Measurements from ENCODE around the gene SLIT3.

The SLIT3 gene

DNA sequence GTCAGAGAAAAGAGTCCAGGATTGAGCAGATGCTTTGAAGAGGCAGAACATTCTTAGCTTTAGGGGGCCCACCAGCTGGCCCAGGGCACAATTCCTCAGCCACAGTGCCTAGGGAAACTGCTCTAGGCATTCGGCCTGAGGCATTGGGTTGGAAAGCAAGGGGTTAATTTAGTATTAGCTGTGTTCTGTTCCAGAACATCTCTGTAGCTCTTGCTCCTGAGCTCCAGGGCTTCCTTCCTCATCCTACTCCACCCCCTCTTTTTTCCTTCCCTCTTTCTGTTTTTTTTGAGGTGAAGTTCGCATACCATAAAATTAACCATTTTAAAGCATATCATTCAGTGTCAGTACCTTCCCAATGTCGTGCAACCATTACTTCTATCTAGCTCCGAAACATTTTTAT, 647.3 kb downstream of the SLIT3 start:
- TF ChIP-seq, protein P1, sequence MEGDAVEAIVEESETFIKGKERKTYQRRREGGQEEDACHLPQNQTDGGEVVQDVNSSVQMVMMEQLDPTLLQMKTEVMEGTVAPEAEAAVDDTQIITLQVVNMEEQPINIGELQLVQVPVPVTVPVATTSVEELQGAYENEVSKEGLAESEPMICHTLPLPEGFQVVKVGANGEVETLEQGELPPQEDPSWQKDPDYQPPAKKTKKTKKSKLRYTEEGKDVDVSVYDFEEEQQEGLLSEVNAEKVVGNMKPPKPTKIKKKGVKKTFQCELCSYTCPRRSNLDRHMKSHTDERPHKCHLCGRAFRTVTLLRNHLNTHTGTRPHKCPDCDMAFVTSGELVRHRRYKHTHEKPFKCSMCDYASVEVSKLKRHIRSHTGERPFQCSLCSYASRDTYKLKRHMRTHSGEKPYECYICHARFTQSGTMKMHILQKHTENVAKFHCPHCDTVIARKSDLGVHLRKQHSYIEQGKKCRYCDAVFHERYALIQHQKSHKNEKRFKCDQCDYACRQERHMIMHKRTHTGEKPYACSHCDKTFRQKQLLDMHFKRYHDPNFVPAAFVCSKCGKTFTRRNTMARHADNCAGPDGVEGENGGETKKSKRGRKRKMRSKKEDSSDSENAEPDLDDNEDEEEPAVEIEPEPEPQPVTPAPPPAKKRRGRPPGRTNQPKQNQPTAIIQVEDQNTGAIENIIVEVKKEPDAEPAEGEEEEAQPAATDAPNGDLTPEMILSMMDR (conservative IDR thresholded peaks at IDR 0.05; ENCODE audit: low read length) = no peak
- no peak for DNase-seq (ENCODE audit: low read depth)
- H3K4me3 ChIP-seq (ENCODE audit: low read length) = no peak overlapping the region

DNA sequence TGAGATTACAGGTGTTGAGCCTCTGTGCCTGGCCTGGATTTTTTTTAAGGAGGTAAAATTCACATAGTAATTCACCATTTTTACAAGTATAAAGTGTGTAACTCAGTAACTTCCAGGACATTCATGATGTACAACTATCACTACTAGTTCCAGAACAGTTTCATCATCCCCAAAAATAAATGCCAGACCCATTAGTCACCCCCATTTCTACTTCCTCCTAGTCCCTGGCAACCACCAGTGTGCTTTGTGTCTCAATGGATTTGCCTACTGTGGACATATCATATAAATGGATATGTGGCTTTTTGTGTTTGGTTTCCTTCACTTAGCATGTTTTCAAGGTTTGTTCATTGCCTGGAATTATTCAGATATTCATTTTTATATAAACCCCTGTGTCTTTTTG, 649.3 kb downstream of the SLIT3 start:
- H3K4me3 ChIP-seq (ENCODE audit: low read length) = no peak overlapping the region
- peak; percentile 92 for DNase-seq (ENCODE audit: low read depth)
- TF ChIP-seq, protein P1 (conservative IDR thresholded peaks at IDR 0.05; ENCODE audit: low read length) = no peak

DNA sequence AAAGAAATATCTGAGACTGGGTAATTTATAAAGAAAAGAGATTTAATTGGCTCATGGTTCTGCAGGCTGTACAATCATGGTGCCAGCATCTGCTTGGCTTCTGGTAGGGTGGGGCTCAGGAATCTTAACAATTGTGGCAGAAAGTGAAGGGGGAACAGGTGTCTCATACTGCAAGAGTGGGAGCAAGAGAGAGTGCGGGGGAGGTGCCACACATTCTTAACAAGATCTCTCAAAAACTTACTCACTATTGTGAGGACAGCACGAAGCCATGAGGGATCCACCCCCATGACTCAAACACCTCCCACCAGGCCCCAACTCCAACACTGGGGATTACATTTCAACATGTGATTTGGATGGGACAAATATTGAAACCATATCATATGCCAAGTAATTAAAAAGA, 651.6 kb downstream of the SLIT3 start:
- DNase-seq (ENCODE audit: low read depth) = no peak
- no peak overlapping the region for H3K4me3 ChIP-seq (ENCODE audit: low read length)
- TF ChIP-seq, protein P1 (conservative IDR thresholded peaks at IDR 0.05; ENCODE audit: low read length) = no peak

DNA sequence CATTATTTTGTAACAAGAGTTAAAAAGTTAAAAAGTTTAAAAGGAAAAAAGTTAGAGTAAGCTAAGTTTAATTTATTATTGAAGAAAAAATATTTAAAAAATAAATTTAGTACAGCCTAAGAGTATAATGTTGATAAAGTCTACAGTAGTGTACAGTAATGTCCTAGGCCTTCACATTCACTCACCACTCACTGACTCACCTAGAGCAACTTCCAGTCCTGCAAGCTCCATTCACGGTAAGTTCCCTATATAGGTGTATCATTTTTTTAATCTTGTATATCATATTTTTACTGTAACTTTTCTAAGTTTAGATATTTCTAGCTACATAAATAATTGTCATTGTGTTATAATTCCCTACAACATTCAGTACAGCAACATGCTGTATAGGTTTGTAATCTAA, 652.4 kb downstream of the SLIT3 start:
- TF ChIP-seq, protein P1 (conservative IDR thresholded peaks at IDR 0.05; ENCODE audit: low read length) = no peak
- H3K4me3 ChIP-seq (ENCODE audit: low read length) = no peak overlapping the region
- no peak for DNase-seq (ENCODE audit: low read depth)

DNA sequence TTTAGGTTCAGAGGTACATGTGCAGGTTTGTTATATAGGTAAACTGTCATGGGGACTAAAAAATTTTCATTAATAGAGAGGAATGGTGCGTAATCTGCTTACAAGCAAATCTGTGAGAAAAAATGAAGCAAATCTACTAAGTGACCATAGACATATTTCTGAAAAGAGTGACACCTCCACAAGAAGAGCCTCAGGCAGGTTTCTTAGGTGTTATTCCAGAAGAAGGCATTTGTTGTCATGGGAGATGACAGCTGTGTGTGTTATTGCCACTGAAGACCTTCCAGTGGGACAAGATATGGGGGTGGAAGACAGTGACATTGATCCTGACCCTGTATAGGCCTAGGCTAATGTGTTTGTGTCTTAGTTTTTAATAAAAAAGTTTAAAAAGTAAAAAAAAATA, 652.9 kb downstream of the SLIT3 start:
- TF ChIP-seq, protein P1 (conservative IDR thresholded peaks at IDR 0.05; ENCODE audit: low read length) = no peak
- no peak for DNase-seq (ENCODE audit: low read depth)
- H3K4me3 ChIP-seq (ENCODE audit: low read length) = no peak overlapping the region

DNA sequence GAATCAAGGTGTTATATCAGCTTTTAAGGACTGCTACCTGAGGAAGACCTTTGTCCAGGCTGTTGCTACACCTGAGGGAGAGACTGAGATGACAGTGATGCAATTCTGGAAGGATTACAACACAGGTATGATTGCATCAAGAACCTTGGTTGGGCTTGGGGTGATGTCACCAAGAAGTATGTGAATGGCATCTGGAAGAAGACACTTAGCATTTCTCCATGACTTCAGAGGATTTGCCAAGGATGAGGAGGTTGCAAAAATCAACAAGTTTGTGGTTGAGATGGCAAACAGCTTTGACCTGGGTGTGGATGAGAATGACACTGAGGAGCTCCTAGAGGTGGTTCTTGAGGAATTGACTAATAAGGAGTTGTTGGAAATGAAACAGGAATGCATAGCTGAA, 653.9 kb downstream of the SLIT3 start:
- H3K4me3 ChIP-seq (ENCODE audit: low read length) = no peak overlapping the region
- peak; percentile 94 for DNase-seq (ENCODE audit: low read depth)
- TF ChIP-seq, protein P1 (conservative IDR thresholded peaks at IDR 0.05; ENCODE audit: low read length) = no peak

DNA sequence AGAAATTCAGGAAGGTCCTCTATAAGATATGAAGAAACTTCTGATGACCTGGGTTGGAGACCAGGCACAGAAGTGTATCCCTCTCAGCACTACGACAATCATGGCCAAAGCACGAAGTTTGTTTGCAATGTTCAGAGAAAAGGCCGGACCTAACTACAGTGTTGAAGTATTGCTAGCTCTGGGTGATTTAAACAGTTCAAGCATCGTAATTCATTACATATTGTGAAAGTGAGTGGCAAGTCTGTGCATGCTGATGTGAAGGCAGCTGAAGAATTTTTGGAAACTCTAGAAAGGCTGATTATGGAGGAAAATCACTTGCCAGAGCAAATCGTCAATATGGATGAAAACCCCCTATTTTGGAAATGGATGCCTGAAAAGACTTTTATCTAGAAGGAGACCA, 654.6 kb downstream of the SLIT3 start:
- no peak for DNase-seq (ENCODE audit: low read depth)
- H3K4me3 ChIP-seq (ENCODE audit: low read length) = no peak overlapping the region
- TF ChIP-seq, protein P1 (conservative IDR thresholded peaks at IDR 0.05; ENCODE audit: low read length) = no peak
